ENCODE results near the gene HERPUD1.
"Not testable (repeated sequence)": the region's sequence is repeated elsewhere in the genome, so short reads cannot be mapped to it uniquely, and the experiment has no call there.

The HERPUD1 gene

DNA sequence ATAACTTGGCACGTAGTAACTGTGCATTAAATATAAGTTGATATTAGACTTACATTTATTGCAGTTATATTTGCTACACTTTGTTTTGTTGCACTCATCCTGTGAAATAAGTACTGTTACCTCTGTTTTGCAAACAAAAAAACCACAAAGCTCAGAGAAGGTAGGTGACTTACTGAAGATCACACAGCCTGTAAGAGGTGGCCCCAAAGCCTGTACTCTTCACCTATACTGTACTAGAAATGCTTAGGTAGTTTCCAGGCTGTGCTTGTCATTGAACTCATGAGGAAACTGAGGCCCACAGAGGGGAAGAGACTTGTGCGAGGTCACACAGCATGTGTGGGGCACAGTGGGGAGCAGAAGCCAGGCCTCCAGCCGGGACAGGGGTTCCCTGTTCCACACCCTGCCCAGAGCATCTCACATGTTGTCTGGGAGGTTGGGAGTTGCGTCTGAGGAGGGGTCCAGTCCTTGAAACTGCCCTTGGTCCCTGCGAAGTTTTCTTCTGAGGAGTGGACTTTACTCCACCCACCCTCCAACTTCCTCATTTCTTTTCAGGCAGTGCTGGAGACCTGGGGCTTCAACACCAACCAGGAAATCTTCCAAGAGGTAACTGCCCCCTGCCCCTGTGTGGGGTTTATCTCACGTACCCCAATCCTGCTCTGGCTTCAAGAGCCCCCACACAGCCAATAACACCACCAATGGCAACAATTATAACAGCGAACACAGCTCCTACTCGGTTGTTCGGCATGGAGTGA is 42.8 kb downstream of the HERPUD1 start:
- in situ Hi-C loops (cut with MboI; ENCODE audit: low sequenced_read_pairs), result loop anchor here (25.0 kb wide), 1 partner anchor 188 kb away; no protein-coding TSS in a partner anchor

GRCh38 chr16:56975714-56976113 is 43.8 kb downstream of the HERPUD1 start:
- in situ Hi-C loops (cut with MboI; ENCODE audit: low sequenced_read_pairs), result no loop called here

GRCh38 chr16:56977216-56977615 is 45.3 kb downstream of the HERPUD1 start:
- in situ Hi-C loops (cut with MboI; ENCODE audit: low sequenced_read_pairs), result no loop called here

DNA sequence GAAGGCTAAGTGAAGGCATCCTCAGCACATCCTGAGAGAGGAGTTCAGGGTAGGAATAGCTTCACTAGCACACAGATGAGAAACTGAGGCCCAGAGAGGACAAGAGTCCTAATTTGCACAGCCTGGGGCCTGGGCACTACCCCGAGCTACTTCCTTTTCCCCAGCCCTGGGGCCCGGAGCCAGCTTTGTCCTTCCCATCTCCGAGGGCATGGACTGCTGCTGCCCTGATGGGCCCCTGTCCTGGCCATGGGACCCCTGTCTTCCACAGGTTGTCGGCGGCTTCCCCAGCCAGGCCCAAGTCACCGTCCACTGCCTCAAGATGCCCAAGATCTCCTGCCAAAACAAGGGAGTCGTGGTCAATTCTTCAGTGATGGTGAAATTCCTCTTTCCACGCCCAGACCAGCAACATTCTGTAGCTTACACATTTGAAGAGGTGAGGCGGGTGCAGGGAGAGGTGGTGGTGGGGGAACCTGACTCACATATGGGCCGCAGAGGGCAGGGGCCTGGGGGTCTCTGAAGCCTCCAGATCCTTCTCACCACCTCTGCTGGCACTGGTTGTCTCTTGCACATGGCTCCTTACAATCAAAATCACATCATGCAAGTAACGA is 46.0 kb downstream of the HERPUD1 start:
- in situ Hi-C loops (cut with MboI; ENCODE audit: low sequenced_read_pairs), result no loop called here

DNA sequence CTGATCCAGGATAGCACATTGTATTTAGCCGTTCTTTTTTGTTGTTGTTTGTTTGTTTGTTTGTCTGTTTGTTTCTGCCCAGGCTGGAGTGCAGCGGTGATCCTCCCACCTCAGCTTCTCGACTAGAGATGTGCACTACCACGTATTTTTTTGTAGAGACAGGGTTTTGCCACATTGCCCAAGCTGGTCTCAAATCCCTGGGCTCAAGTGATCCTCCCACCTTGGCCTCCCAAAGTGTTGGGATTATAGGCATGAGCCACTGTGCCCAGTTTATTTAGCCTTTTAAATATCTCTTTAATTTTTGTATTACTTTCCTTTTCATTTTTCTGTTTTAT is 48.2 kb downstream of the HERPUD1 start:
- in situ Hi-C loops (cut with MboI; ENCODE audit: low sequenced_read_pairs), result no loop called here

- in situ Hi-C loops (cut with MboI; ENCODE audit: low sequenced_read_pairs), result no loop called here
Observed at GRCh38 chr16:56980792-56981724, 49.1 kb downstream of the HERPUD1 start.

GRCh38 chr16:56981729-56982271 is 49.9 kb downstream of the HERPUD1 start:
- in situ Hi-C loops (cut with MboI; ENCODE audit: low sequenced_read_pairs), result no loop called here

DNA sequence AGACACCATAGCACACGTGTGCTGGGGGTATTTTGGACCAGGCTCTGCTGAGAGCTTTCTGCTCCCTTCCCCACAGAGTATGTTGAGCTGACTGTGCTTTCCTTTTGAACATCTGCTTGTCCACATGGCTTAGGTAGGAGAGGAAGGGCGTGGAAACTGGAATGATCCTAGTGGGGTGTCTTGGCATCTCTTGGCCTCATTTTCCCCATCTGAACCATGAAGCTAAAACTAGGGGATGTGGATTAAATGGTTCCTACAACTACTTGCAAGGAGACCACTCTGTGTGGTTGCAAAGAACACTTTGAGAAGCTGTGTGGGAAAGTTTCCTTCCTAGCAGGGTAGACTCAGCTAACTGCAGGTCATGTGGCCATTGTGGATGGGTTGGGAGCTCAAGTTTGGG is 50.8 kb downstream of the HERPUD1 start:
- in situ Hi-C loops (cut with MboI; ENCODE audit: low sequenced_read_pairs), result no loop called here

- in situ Hi-C loops (cut with MboI; ENCODE audit: low sequenced_read_pairs), result no loop called here
Observed at GRCh38 chr16:56983211-56983751, 51.3 kb downstream of the HERPUD1 start.

GRCh38 chr16:56984639-56985038 is 52.7 kb downstream of the HERPUD1 start:
- in situ Hi-C loops (cut with MboI; ENCODE audit: low sequenced_read_pairs), result no loop called here

DNA sequence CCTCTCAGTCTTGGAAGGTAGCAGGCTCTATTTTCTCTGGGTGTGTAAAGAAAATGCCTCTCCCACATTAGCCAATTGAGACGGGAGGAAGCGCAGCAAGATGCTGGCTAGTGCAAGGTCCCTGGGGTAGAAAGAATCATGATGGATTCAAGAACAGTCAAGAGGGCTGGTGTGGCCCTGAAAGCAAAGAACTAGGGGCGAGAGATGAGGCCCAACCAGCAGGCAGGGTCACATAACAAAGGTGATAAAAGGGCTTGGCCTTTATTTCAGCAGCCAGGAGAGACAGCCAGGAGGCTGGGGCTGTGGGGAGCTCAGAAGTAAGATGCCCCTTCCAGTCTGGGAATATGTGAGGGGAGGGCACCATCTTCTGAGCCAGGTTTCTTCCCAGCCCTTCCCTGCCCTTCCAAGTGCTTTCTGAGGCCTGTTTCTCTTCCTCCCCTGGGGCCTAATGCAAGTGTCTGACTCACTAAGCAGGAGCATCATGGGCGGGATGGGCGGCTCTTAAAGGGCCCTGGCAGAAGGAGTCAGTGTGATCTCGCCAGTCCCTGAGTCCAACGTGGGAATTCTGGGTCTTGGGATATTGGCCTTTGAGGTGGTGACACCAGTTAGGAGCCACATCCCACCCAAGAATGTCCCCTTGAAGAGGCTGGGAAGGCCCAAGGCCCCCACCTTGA is 53.5 kb downstream of the HERPUD1 start:
- in situ Hi-C loops (cut with MboI; ENCODE audit: low sequenced_read_pairs), result no loop called here

- in situ Hi-C loops (cut with MboI; ENCODE audit: low sequenced_read_pairs), result no loop called here
Observed at GRCh38 chr16:56985962-56986360, 54.0 kb downstream of the HERPUD1 start.

DNA sequence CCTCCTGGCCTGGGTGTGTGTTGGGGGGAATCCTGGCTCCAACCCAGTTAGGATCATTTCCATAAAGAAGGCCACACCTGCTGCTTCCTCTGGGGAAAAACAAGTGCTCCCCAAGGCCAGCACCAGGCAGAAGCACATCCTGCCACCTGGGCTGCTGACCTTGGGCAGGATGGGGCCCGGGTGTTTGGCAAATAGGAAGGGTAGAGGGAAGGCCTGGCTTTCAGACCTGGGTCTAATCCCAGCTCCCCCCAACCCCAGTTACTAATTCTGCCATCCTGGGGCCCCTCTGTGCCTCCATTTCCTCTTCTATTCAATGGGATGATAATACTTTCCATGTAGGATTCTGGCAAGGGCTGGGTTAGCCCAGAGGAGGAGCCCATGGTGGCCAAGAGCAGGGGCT is 54.4 kb downstream of the HERPUD1 start:
- in situ Hi-C loops (cut with MboI; ENCODE audit: low sequenced_read_pairs), result no loop called here

- in situ Hi-C loops (cut with MboI; ENCODE audit: low sequenced_read_pairs), result not testable (repeated sequence)
Observed at GRCh38 chr16:56986908-56987307, 55.0 kb downstream of the HERPUD1 start.

DNA sequence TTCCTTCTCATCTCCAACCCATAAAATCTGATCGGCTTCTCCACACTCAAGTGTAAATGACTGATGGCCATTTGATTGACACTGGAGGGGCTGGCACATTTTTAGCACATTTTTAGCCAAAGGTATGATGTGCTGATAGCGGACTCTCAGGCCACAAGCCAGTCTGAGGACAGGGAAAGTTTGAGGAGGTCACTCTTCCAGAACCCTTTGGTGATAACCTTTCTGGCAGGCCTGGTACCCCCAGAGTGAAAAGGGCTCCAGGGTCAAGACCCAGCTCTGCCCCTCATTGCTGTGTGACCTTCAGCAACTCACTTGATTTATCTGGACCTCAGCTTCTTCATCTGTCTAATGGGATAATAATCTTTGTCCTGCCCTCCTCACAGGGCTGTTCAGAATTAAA is 55.8 kb downstream of the HERPUD1 start:
- in situ Hi-C loops (cut with MboI; ENCODE audit: low sequenced_read_pairs), result no loop called here

GRCh38 chr16:56988161-56988947 is 56.4 kb downstream of the HERPUD1 start:
- in situ Hi-C loops (cut with MboI; ENCODE audit: low sequenced_read_pairs), result no loop called here

DNA sequence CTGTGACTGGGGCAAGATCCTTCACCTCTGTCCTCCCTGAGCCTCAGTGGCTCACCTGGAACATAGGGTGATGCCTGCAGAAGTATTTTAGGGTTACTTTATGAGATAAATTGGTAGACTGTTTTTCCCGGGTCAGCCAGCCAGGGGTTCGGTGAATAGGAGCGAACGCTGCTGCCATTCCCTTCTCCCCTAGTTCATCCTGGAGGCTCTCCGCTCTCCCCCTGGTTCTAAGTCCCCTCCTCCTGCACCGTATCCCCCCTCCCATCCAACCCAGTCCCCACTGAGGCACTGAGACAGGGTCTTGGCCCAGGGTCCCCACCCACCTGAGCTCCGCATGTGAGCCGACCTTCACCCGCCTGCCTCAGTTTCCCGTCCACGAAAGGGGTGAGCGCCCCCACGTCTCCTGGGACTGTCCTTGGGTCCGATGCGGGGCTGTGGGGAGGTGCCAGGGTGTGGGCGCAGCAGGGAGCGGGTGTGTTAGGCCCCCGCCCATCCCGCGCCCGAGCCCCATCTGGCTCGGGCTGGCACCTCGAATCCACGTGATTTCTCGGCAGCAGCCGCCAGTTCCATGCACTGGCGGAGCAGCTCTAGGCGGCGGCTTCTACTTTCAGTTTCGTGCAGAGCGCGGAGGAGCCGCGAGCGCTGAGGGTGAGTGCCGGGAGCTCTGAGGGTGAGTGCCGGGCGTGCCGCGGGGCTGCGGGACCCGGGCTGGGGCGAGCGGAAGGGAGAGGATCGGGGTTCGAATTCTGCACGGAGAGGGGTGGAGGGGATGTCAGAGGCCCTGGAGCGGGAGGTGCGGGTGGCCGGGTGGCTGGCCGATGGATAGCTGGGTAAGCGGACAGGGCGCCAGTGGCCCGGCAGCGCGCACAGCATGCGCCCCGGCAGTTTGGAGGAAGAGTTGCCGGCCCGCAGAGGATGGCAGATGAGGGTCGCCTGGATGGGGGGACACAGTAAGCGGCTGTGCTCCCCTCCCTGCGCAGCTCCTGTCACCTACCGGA is 57.3 kb downstream of the HERPUD1 start, which contains the start of gene NLRC5:
Gene NLRC5, plus strand, starts transcription at position 610 of the 998 bp plus-strand sequence. CDS start 31,156 bp downstream, outside the sequence.
- in situ Hi-C loops (cut with MboI; ENCODE audit: low sequenced_read_pairs), result no loop called here

DNA sequence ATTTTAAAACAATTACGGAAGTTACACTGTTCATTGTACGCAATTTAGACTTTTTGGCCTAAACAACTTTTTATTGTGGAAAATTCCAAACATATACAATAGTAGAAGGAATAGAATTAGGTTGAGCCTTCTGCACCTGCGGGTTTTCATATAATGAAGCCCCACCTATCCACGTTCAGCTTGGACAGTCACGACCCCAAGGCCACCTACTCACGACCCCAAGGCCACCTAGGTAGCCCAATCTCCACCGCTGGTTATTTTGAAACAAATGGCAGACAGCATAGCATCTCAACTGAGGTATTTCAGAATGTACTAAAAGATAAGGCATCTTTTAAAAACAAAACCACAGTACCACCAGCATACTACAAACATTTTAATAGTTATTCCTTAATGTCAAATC is 58.0 kb downstream of the HERPUD1 start:
- in situ Hi-C loops (cut with MboI; ENCODE audit: low sequenced_read_pairs), result no loop called here
